Frontal cortex (tissue), 4 donors: ENCODE data around the gene GALE. TPM values are rescaled to one million over a fixed set of nuclear protein-coding genes. Genes with fewer than 3 reads are reported as not detected.
"Not testable (repeated sequence)": the region's sequence is repeated elsewhere in the genome, so short reads cannot be mapped to it uniquely, and the experiment has no call there.

Source experiments
- DNase-seq, 2 donors: peaks; one replicate each; pipeline ENCODE4 v3.0.0; 2012; ENCODE audit warnings: low spot score in 2 of 2
- FAIRE-seq: peaks from 2 replicates; lab custom pipeline; 2012; peaks lifted over from hg19 to GRCh38; lab: Jason Lieb, UNC
- total RNA-seq: library from RNA; depleted of rRNA; stranded (reverse); fragments of >200 nt; gene quantifications from one replicate; pipeline ENCODE4 v1.2.3, GENCODE V29; 2014
- donor health status: control.
- donor health status: control.
- donor health status: control.

The GALE gene
- total RNA-seq, 1 donor from 2014 or later, result 26.1 TPM

DNA sequence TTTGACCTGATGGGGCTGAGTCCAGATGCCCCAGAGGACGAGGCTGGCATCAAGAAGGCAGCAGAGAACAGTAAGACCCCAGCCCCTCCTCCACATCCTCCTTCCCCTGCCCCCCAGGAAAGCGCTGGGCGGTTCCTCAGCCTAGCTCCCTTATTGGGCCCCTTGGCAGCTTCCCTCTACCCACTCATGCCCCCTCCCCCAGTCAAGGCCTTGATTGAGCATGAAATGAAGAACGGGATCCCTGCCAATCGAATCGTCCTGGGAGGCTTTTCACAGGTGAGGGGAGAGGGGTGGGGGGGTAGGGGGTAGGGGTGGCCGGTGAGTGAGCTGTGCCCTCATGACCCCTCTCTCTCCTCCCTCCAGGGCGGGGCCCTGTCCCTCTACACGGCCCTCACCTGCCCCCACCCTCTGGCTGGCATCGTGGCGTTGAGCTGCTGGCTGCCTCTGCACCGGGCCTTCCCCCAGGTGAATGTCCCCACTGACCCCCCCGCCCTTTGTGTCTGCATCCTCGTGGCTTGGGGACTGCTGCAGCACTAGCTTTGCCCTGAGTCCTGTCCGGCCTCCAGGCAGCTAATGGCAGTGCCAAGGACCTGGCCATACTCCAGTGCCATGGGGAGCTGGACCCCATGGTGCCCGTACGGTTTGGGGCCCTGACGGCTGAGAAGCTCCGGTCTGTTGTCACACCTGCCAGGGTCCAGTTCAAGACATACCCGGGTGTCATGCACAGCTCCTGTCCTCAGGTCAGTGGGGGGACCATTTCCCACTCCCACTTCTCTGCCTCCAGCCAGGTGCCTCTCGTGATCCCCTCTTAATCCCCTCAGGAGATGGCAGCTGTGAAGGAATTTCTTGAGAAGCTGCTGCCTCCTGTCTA lies 6.5 kb downstream of the GALE start:
- DNase-seq (no peak), FAIRE-seq (no peak)

DNA sequence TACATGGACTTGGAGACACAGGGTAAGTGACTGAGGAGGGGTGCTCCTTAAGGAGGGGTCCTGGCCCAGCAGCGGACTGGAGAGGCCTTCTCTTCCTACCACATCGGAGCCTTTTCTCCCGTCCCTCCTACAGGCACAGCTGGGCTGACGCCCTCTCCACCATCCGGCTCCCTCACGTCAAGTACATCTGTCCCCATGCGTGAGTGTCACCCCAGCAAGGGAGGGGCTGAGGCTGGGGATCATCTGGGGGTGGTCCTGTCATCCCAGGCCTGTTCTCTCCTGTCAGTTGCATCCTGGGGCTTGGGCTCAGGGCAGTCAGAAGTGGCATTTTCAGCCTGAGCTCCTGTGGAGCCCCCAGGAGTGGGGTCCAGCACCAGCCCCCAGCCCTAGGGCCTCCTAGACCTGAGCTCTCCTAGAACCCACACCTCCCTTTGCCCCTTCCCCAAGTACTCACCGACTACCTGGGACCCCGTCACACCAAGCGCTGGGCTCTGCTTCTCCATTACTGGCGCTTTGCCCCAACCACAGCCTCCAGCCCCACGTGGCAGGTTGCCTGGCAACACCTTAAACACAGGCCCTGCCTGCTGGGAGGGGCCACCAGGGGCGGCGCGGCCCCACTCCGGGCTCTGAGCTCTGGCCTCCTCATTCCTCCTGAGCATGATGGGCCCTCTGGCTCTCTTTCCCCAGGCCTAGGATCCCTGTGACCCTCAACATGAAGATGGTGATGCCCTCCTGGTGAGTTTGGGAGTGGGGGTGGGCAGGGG lies 7.4 kb downstream of the GALE start:
- FAIRE-seq (no peak), DNase-seq (peak in 1 of 2 donors; percentile 58)

DNA sequence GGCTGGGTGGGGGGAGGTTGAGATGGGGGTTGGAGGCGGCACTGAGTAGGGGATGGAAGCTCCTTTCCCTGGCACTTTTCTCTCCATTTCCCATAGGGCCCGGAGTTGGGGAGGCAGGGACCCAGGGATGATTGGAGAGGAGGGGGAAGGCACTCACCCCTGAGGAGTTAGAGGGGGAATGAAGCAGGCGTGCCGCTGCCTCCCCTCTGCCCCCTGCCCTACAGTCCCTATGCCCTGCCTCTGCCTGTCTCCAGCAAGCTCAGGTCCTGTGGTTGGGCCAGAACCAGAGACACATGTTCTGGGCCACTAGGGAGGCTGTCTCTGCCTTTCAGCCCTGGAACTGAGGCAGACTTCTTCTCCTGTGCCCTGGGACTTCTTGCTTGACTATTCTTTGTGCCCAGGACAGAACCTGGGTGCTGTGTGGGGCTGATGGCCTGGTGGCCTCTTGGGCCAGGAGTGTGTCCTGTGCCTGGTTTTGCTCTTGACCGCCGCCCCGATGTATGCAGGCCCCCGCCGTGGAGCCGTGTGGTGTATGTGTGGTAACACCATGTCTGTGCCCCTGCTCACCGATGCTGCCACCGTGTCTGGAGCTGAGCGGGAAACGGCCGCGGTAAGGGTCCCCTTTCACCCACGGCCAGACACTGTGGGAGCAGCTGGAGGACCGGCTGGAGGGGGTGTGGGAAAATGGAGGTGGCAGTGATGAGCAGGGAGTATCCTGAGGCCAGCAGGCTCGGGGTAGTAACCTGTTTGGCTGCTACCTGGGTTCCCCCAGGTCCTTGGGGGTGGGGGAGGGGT lies 8.2 kb downstream of the GALE start:
- DNase-seq (no peak), FAIRE-seq (no peak)

DNA sequence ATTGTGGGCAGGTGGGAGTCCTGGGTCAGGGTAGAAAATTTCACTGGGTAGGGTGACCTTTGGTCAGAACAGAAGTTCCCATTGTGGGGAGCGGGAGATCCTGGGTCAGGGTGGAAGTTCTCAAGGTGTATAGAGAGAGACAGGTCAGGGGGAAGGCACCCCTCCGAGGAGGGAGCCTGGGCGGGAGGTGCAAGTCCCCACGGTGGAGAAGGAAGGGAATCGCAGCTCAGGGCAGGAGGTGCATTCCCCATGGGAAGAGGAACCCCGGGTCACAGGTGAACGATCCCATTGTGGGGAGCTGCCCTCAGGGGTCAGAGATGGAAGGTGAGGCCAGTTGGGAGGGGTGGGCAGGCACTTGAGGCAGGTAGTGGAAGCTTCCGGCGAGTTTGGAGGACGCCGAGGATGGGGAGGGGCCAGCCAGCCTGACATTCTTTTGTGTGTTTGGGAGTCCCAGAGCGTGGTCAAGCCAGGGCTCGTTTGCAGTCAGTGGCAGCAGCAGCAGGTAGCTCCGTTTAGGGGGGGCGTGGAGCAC lies 9.0 kb downstream of the GALE start:
- DNase-seq (peak in 1 of 2 donors; percentile 45), FAIRE-seq (no peak)

DNA sequence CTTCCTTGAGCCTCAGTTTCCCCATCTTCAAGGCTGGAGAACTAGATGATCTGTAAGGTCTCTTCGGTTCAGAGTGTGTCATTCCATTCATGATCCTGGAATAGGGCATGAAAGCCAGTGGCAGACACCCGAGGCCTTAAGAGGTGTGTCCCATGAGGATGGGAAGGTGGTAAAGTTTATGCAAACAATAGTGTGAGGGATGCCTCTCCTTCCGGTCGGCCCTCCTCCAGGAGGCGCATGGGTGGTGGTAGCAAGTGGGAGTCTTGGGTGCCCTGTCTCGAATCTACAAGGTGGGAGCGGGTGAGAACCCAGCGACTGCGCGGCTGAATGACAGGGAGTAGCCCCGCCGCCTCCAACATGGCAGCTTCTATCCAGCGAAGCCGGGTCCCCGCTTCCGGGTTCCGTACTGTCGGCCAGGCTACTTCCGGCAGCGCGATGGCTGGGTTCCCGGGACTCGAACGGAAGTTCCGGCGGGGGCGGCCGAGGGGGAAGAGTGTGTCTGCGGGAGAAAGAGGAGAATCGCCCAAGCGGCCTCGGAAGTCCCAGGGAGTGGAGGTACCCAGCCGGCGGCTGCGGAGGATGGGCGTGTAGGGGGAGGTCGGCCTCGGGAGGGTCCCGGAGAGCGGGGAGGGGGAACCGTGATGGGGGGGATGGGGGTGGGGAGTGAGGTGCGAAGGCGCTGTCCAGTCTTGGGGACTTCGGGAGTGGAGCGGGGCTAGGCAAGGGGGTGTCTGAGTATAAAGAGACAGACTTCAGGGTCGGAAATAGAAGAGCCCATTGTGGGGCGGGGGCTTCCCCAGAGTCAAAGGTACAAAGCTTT lies 9.6 kb downstream of the GALE start, which contains the start of gene LYPLA2:
Gene LYPLA2, plus strand, starts transcription at position 450 of the 820 bp plus-strand sequence. CDS start 1,538 bp downstream, outside the sequence.
- FAIRE-seq, result no peak
- DNase-seq, result peak; percentile 84 to 93

DNA sequence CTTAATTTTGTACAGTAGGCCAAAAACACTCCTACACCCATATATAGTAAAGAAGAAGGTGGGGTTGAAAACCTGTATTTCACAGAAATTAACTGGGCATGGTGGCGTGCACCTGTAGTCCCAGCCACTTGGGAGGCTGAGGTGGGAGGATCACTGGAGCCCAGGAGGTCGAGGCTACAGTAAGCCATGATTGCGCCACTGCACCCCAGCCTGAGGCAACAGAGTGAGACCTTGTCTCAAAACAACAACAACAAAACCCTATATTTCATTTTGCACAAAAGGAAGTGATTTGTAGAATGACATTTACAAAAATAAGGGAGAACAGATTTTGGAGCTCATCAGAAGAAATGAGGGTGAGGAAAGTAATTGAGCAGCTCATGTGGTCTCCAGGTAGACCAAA lies 11.9 kb downstream of the GALE start:
- DNase-seq (no peak), FAIRE-seq (no peak)

DNA sequence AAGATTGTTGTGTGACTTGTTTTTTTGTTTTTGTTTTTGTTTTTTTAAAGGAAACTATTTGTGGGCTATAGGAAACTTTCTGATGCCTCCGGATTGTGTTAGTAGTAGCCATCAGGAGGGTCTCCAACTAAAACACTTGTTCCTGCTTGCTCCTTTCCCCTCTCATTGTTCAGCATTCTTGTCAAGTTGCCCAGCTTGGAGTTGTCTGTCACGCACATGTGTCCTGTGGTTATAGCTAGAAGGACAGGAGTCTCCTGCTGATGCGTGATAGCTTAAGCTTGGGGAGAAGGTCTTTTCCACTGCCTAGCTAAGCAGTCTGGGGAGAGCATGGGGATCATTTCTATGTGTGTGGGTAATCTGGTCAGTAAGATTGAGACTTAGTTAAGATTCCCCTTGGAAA lies 12.9 kb downstream of the GALE start:
- FAIRE-seq (no peak), DNase-seq (no peak)

DNA sequence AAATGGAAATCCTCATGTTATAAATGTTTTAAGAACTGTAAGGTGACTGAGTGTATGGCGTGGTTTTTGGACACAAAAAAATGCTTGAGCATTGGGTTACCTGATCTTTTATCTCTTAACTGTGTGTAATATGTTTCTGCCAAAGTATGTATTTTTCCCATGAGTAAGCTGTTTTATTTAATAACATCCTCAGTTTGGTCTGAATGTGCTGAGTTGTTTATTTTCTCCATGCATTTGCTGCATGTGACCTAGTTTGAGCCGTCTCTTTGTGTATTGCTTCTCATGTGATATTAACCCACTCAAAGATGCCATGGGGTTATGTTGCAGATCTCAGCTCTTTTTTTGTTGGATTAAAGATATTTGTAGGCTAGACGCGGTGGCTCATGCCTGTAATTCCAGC lies 15.7 kb downstream of the GALE start:
- DNase-seq (no peak), FAIRE-seq (no peak)

DNA sequence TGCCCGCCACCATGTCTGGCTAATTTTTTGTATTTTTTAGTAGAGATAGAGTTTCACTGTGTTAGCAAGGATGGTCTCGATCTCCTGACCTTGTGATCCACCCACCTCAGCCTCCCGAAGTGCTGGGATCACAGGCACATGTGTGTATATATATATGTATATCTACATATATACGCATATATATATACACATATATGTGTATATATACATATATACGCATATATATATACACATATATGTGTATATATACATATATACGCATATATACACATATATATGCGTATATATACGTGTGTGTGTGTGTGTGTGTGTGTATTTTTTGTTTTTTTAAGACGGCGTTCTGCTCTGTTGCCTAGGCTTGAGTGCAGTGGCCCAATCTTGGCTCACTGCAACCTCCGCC lies 17.4 kb downstream of the GALE start:
- not testable (repeated sequence) for DNase-seq, FAIRE-seq

DNA sequence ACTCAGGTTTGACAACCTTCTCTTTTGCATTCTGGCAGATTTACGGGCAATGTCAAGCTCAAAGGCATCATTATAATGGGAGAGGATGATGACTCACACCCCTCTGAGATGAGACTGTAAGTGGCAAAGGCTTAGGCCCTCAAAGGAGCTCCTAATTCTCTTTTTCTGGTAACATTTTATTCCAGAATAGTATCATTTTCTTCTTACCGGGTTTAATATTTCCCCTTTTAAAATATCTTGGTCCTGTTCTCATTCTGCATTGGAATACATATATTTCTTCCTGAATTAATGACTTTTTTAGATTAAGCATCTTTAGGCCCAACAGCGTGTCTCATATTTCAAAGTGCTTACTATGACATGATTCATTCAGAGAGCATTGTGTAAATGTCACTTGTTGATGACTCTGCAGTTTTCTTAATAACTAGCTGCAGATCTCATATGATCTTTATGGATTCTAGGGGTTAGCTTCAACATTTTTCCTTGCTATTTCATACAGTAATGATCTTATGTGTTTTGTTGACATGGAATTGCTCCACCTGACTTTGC lies 20.7 kb downstream of the GALE start:
- FAIRE-seq (no peak), DNase-seq (no peak)

DNA sequence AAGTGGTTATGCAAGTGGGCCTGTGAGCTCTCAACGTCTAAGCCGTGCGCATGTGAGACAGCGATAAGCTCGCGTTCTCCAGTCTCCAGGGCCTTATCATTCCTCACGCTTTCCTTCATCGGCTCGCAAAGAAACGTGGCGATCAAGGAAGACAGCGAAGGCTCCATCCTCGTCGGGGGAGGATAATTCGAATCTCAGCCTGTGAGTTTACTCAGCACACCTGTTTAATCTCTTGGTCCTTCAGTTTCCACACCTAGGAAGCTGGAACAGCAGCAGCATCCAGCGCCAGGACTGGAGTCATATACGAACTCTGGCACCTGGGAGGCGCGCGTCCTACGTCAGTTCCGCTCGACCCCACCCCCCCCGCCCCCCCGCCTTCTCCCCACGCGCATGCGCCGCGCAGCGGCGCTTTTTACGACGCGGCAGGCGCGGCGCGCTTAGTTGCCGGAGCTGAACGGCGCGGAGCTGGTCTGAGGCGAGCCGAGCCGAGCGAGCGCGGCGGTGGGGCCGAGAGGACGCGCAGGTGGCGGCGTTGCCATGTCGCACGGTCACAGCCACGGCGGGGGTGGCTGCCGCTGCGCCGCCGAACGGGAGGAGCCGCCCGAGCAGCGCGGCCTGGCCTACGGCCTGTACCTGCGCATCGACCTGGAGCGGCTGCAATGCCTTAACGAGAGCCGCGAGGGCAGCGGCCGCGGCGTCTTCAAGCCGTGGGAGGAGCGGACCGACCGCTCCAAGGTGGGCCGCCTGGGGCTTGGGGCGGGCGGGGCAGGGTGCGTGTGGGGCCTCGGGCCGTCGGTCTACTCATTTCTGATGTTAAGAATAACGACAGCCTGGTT lies 22.4 kb downstream of the GALE start, which contains the start of gene PITHD1:
Gene PITHD1, plus strand, starts transcription at position 440 of the 836 bp plus-strand sequence. Its CDS starts 98 bp downstream, at position 538.
- FAIRE-seq, result no peak
- peak; percentile 92 to 94 for DNase-seq

DNA sequence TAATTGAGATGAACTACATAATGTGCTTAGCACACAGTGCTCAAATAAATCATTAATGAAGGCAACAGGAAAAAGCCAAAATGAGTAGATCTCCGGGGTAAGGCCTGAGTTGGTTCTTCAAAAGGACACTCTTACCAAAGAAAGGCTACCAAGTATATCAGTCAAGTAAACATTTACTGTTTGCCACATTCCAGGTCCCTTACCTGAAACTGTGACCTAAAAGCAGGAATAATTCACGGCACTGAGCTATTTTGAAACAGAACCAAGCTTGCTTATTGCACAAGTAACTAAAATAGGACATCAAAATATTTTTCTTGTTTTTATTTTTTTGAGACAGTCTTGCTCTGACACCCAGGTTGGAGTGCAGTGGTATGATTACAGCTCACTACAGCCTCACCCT lies 24.3 kb downstream of the GALE start:
- DNase-seq (no peak), FAIRE-seq (no peak)

DNA sequence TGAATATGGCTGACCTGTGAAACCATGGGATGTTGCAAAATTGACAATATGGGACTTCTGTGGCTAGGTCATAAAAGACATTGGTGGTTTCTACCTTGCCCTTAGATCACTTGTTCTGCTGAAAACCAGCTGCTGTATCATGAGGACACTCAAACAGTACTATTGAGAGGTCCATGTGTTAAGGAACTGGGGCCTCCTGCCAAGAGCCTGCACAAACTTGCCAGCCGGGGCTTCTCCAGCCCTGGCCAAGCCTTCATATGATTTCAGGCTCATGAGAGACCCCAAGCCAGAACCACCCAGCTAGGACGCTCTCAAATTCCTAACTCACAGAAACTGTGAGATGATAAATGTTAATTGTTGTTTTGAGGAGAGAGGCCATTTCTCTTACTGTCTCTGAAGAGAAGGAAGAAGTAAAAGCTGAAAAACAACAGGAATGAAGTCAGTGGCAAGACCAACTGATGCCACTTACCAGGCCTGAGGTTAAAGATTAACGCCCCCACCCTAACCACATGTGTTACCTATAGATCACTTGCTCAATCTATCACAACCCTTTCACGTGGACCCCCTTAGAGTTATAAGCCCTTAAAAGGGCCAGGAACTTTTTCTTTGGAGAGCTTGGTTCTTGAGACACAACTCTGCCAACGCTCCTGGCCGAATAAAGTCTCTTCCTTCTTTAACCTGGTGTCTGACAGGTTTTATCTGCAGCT lies 26.2 kb downstream of the GALE start:
- DNase-seq, result no peak
- FAIRE-seq, result no peak

DNA sequence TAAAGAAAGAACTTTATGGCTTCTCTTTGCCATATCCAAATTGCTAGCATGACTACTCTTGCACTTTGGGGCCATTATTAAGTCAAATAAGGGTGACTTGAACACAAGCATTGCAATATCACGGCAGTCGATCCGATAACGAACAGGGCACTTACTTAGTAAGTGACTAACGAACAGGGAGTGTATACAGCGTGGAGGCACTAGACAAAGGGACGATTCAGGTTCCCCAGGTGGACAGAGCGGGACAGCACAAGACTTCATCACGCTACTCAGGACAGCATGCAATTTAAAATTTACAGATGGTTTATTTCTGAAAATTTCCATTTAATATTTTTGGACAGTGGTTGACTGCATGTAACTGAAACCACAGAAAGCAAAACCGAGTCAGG lies 27.7 kb downstream of the GALE start:
- FAIRE-seq (no peak), DNase-seq (no peak)

DNA sequence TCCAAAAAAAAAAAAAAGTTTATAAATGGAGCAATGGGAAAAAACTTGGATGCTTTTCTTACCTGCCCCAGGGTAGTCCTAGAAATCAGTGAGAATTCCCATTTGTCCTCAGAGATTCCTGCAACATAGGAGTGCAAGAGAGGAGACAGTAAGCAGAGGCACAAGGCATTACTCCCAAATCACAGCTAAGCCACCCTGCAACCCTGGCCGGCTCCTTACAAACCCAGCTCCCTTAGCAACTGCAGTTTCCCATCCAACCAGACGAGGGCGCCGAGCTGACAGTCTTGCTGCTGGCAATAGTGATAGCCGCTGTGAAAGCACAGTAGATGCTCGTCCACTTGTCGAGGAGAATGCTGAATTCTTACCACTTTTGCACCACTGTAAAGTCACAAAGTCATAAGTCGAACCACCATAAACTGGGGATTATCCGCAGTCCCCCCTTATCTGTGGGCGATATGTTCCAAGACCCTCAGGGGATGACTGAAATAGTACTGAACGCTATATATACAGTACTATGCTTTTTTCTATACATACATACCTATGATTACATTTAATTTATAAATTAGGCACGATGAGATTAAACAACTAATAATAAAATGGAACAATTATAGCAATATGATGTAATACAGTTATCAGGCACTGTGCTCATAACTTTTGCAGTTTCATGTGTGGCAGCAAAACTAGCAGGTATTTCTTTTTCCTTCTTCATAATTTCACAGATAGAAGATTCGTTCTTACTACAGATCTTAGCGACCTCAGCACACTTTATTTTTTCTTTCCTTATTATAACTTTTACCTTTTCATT lies 28.3 kb downstream of the GALE start:
- FAIRE-seq, result no peak
- peak in 1 of 2 donors; percentile 49 for DNase-seq

DNA sequence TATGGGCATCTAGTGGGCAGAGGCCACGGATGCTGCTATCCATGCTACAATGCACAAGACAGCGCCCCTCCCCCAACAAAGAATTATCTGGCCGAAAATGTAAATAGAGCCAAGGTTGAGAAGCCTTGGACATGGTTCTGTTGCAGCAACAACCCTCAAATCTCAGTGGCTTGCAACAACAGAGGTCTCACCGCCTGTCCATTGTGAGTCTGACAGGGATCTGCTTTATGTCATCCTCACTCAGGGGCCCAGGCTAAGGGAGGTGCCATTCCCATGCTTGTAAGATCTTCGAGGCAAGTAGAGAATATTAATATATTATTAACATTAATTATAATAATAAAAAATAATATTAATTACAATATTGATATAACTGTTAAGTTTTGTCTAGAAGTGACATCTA lies 31.8 kb downstream of the GALE start:
- DNase-seq (no peak), FAIRE-seq (no peak)
